Neutrophil (primary cell): ENCODE data around the gene SDC1.

Source experiments
- H3K27ac ChIP-seq: fragments of 200-600 bp; sonication (generic); 2 replicates; pipeline ENCODE4 v1.5.1; 2016; ENCODE audit warnings: mild to moderate bottlenecking, moderate library complexity
- H3K27me3 ChIP-seq: fragments of 200-600 bp; sonication (generic); 2 replicates; pipeline ENCODE4 v1.6.0; 2016; ENCODE audit warnings: mild to moderate bottlenecking
- H3K36me3 ChIP-seq: fragments of 200-600 bp; sonication (generic); 2 replicates; pipeline ENCODE4 v1.5.1; 2017
- H3K4me1 ChIP-seq, 2 experiments: fragments of 200-600 bp in 1 of 2; sonication (generic) in 1 of 2; 1 replicate in 1 of 2; 2 replicates in 1 of 2; pipeline versions ENCODE4 v1.5.1 to v1.6.1; 2013 to 2016; ENCODE audit warnings: low read depth in 1 of 2, low read length in 1 of 2, mild to moderate bottlenecking in 1 of 2, moderate library complexity in 1 of 2; ENCODE audit not compliant: control insufficient read depth in 1 of 2, insufficient read depth in 1 of 2
- H3K4me3 ChIP-seq, 2 experiments: fragments of 200-600 bp in 1 of 2; sonication (generic) in 1 of 2; 1 replicate in 1 of 2; 2 replicates in 1 of 2; pipeline ENCODE4 v1.5.1; 2013 to 2016; ENCODE audit warnings: low read depth in 1 of 2, low read length in 1 of 2, mild to moderate bottlenecking in 1 of 2, moderate library complexity in 1 of 2
- H3K9me3 ChIP-seq: fragments of 200-600 bp; sonication (generic); 2 replicates; pipeline ENCODE4 v1.5.1; 2016
- TF ChIP-seq, protein P1 (sequence below): fragments of 200-600 bp; sonication (generic); IDR thresholded peaks from 2 replicates; pipeline ENCODE4 v1.5.1; 2016; ENCODE audit warnings: antibody characterized with exemption

Gene SDC1

GRCh38 chr2:20168727-20169696, 55.9 kb downstream of the SDC1 start:
- H3K27ac ChIP-seq, result no peak overlapping the region
- H3K27me3 ChIP-seq, result no peaks in the 10 kb centered on the region
- no peaks in the 10 kb centered on the region for H3K4me1 ChIP-seq
- TF ChIP-seq, protein P1, sequence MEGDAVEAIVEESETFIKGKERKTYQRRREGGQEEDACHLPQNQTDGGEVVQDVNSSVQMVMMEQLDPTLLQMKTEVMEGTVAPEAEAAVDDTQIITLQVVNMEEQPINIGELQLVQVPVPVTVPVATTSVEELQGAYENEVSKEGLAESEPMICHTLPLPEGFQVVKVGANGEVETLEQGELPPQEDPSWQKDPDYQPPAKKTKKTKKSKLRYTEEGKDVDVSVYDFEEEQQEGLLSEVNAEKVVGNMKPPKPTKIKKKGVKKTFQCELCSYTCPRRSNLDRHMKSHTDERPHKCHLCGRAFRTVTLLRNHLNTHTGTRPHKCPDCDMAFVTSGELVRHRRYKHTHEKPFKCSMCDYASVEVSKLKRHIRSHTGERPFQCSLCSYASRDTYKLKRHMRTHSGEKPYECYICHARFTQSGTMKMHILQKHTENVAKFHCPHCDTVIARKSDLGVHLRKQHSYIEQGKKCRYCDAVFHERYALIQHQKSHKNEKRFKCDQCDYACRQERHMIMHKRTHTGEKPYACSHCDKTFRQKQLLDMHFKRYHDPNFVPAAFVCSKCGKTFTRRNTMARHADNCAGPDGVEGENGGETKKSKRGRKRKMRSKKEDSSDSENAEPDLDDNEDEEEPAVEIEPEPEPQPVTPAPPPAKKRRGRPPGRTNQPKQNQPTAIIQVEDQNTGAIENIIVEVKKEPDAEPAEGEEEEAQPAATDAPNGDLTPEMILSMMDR, result no peak
- H3K4me3 ChIP-seq, result no peak overlapping the region
- H3K36me3 ChIP-seq, result no peaks in the 10 kb centered on the region
- no peaks in the 10 kb centered on the region for H3K9me3 ChIP-seq

GRCh38 chr2:20168048-20168726, 56.7 kb downstream of the SDC1 start:
- no peak overlapping the region for H3K27ac ChIP-seq
- H3K27me3 ChIP-seq, result no peaks in the 10 kb centered on the region
- no peaks in the 10 kb centered on the region for H3K9me3 ChIP-seq
- no peaks in the 10 kb centered on the region for H3K36me3 ChIP-seq
- H3K4me1 ChIP-seq, result no peaks in the 10 kb centered on the region
- TF ChIP-seq, protein P1, result no peak
- no peak overlapping the region for H3K4me3 ChIP-seq

DNA sequence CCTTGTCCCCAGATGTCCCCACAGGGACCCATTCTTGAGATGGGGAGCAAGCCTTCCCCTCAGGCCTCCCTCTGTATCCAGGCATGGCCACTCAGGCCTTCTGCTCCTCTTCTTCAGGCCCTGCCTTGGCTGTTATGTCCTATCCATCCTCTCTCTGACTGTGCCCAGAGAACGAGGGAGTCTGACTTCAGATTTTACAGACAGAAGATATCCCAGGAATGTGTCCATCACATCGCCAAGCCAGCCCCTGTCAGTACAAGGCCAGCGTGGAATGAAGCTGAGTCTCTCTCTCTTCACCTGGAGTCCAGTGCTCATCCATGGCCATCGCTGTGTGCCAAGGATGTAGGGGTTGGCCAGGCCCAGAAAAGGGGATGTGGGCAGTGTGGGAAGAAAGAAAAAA, 57.6 kb downstream of the SDC1 start:
- H3K4me3 ChIP-seq, result no peak overlapping the region
- no peaks in the 10 kb centered on the region for H3K36me3 ChIP-seq
- TF ChIP-seq, protein P1, result no peak
- H3K27ac ChIP-seq, result no peak overlapping the region
- no peaks in the 10 kb centered on the region for H3K27me3 ChIP-seq
- H3K4me1 ChIP-seq, result no peaks in the 10 kb centered on the region
- H3K9me3 ChIP-seq, result no peaks in the 10 kb centered on the region

DNA sequence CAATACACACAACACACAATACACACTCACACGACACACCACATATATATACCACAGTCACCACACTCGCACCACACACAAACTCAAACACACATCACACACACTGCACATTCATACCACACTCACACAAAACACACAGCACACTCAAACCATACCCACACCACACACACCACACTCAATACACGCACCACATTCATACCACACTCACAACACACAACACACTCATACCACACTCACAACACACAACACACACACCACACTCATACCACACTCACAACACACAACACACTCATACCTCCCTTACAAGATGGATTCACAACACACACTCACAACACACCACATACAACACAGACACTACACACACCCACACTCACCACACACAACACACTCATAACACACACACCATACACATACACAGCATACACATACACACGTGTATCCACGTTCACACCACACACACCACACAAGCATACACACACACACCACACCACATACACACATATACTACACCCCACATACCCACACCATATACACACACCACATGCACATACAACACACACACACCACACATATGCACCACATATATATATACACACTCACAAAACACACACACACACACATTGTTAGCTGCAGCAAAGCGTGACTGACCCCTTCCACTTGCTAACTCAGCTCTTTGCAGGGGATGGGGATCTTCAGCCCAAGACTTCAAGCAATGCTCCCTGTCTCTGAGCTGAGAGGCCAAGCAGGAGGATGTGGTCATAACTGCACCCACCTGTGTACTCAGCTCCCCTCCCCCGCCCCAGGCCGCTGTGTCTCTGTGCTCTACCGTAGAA, 59.0 kb downstream of the SDC1 start:
- H3K36me3 ChIP-seq, result no peaks in the 10 kb centered on the region
- H3K4me1 ChIP-seq, result no peaks in the 10 kb centered on the region
- H3K27me3 ChIP-seq, result no peaks in the 10 kb centered on the region
- no peak overlapping the region for H3K4me3 ChIP-seq
- TF ChIP-seq, protein P1, result no peak
- H3K9me3 ChIP-seq, result no peaks in the 10 kb centered on the region
- no peak overlapping the region for H3K27ac ChIP-seq

DNA sequence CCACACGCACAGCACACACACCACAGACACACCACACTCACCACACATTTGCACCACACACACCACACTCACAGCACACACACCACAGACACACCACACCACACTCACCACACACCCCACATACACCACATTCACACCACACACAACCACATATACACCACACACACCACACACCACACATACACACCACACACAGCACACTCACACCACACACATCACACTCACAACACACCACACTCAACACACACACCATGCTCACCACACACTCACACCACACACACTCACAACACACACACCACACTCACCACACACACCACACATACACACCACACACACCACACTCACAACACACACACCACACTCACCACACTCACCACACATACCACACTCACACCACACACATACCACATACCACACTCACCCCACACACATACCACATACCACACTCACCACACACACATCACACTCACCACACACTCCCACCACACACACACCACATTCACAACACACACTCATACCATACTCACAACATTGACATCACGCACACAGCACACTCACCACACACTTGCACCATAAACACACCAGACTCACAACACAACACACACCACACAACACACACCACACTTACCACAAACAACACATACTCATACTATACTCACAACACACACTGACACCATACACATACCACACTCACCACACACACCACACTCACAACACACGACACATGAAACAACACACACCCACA, 60.0 kb downstream of the SDC1 start:
- Histone ChIP-seq H3K27ac (no peak overlapping the region), H3K4me3 (no peak overlapping the region)

More for the DNA sequence above, 60.0 kb downstream of the SDC1 start:
- no peaks in the 10 kb centered on the region for H3K36me3 ChIP-seq
- TF ChIP-seq, protein P1, result no peak
- H3K27me3 ChIP-seq, result no peaks in the 10 kb centered on the region
- no peaks in the 10 kb centered on the region for H3K9me3 ChIP-seq
- H3K4me1 ChIP-seq, result no peaks in the 10 kb centered on the region
